GM19455 (cell line): ENCODE data around the gene UFSP1.
A peak's percentile ranks its signal among the peaks of the same experiment; 100 is the strongest.
"Not testable (repeated sequence)": the region's sequence is repeated elsewhere in the genome, so short reads cannot be mapped to it uniquely, and the experiment has no call there.

ENCODE experiments used
- ATAC-seq: cut with Tn5 transposase; IDR thresholded peaks from one replicate; pipeline ENCODE4 v1.9.1; 2021; ENCODE audit not compliant: unreplicated experiment

UFSP1 gene

GRCh38 chr7:100888988-100889750 lies at the start of gene UFSP1:
TSS of gene UFSP1 (minus strand) at chr7:100889715. CDS start at chr7:100889271, 444 bp downstream.
- ATAC-seq = peak; percentile 33

GRCh38 chr7:100936167-100936566 lies 46.7 kb upstream of the UFSP1 start:
- ATAC-seq = not testable (repeated sequence)

GRCh38 chr7:100935381-100935780 lies 45.9 kb upstream of the UFSP1 start:
- ATAC-seq = not testable (repeated sequence)

GRCh38 chr7:100933734-100934133 lies 44.2 kb upstream of the UFSP1 start:
- no peak for ATAC-seq

GRCh38 chr7:100929808-100930174 lies 40.3 kb upstream of the UFSP1 start:
- no peak for ATAC-seq

- not testable (repeated sequence) for ATAC-seq
Measured at GRCh38 chr7:100923616-100924015, 34.1 kb upstream of the UFSP1 start.

- ATAC-seq = no peak
Measured at GRCh38 chr7:100921039-100921438, 31.5 kb upstream of the UFSP1 start.

- ATAC-seq = not testable (repeated sequence)
Measured at GRCh38 chr7:100919779-100920437, 30.4 kb upstream of the UFSP1 start.

- ATAC-seq = not testable (repeated sequence)
Measured at GRCh38 chr7:100919335-100919734, 29.8 kb upstream of the UFSP1 start.

GRCh38 chr7:100914879-100915447 lies 25.4 kb upstream of the UFSP1 start:
- ATAC-seq = no peak

GRCh38 chr7:100914208-100914878 lies 24.8 kb upstream of the UFSP1 start:
- no peak for ATAC-seq

GRCh38 chr7:100911484-100911883 lies 22.0 kb upstream of the UFSP1 start:
- no peak for ATAC-seq

GRCh38 chr7:100910443-100910842 lies 20.9 kb upstream of the UFSP1 start:
- not testable (repeated sequence) for ATAC-seq

- ATAC-seq = no peak
Measured at GRCh38 chr7:100908512-100908911, 19.0 kb upstream of the UFSP1 start.

GRCh38 chr7:100902638-100903037 lies 13.1 kb upstream of the UFSP1 start:
- no peak for ATAC-seq

GRCh38 chr7:100901921-100902332 lies 12.4 kb upstream of the UFSP1 start:
- no peak for ATAC-seq

GRCh38 chr7:100900978-100901377 lies 11.5 kb upstream of the UFSP1 start:
- ATAC-seq = no peak

GRCh38 chr7:100899432-100899831 lies 9.9 kb upstream of the UFSP1 start:
- no peak for ATAC-seq

GRCh38 chr7:100897772-100898454 lies 8.4 kb upstream of the UFSP1 start:
- no peak for ATAC-seq

GRCh38 chr7:100896732-100897608 lies 7.5 kb upstream of the UFSP1 start:
- no peak for ATAC-seq
